PFSK-1 (cell line): ENCODE data around the gene RPRD1B.

Experiments
- FOXP2 ChIP-seq: optimal IDR thresholded peaks from 2 replicates; pipeline ENCODE3; 2011; ENCODE audit warnings: borderline replicate concordance, control low read depth, inconsistent platforms; ENCODE audit not compliant: insufficient read depth; ENCODE audit errors: extremely low read length, extremely low read depth
- POLR2AphosphoS5 ChIP-seq: IDR thresholded peaks from 2 replicates; pipeline ENCODE4 v1.6.1; 2012; ENCODE audit warnings: low read depth, mild to moderate bottlenecking, control low read depth, low read length, moderate library complexity
- SIN3A ChIP-seq: IDR thresholded peaks from 2 replicates; pipeline ENCODE4 v1.6.1; 2012; ENCODE audit warnings: mild to moderate bottlenecking, low read length, moderate library complexity, borderline replicate concordance; ENCODE audit not compliant: insufficient read depth
- TF ChIP-seq, protein P1 (sequence below), 2 experiments: IDR thresholded peaks; 2 replicates each; pipeline versions ENCODE4 v1.6.1 to v1.8.0; 2011 to 2012; ENCODE audit warnings: low read depth in 2 of 2, low read length in 2 of 2, control low read depth in 1 of 2, inconsistent platforms in 1 of 2, mild to moderate bottlenecking in 1 of 2, moderate library complexity in 1 of 2; ENCODE audit not compliant: insufficient read depth in 1 of 2

DNA sequence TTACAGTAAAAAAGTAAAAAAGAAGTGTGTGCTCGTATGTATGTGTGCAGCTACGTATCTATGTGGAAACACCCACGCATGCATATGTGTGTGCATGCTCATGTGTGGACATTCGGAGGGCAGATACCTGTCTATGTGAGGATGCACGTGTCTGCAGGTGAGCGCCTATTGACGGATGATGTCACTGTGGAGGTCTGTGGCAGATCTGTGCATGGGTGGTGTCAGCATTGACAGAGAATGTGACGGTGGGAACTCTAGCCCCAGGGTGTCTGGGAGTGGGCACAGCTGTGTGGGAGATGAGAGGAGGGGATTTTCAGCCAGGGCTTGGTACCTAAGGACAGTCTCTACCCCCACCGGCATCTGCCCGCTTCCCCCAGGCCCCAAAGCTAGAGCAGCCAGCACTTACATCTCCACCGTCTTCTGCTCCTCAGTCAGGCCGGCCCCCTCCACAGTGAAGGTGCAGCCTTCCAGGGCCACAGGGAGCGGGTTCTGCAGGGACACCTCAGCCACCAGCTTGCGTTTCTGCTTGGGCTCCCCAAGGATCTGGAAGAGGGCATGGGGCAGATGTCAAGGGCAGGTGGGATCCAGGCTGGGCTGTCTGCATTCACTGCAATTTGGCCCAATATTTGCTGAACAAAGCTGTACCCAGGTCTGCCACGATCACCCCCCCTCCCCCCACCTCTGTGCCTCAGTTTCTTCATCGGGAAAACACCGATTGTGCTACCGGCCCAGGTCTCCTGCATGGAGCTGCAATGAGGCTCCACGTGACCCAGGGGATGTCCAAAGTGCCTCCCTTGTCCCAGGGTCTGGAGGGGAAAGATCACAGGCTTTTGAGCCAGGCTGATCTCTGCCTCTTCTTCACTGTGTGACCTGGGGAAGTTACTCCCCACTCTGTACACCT lies 97.4 kb downstream of the RPRD1B start:
- TF ChIP-seq, protein P1, sequence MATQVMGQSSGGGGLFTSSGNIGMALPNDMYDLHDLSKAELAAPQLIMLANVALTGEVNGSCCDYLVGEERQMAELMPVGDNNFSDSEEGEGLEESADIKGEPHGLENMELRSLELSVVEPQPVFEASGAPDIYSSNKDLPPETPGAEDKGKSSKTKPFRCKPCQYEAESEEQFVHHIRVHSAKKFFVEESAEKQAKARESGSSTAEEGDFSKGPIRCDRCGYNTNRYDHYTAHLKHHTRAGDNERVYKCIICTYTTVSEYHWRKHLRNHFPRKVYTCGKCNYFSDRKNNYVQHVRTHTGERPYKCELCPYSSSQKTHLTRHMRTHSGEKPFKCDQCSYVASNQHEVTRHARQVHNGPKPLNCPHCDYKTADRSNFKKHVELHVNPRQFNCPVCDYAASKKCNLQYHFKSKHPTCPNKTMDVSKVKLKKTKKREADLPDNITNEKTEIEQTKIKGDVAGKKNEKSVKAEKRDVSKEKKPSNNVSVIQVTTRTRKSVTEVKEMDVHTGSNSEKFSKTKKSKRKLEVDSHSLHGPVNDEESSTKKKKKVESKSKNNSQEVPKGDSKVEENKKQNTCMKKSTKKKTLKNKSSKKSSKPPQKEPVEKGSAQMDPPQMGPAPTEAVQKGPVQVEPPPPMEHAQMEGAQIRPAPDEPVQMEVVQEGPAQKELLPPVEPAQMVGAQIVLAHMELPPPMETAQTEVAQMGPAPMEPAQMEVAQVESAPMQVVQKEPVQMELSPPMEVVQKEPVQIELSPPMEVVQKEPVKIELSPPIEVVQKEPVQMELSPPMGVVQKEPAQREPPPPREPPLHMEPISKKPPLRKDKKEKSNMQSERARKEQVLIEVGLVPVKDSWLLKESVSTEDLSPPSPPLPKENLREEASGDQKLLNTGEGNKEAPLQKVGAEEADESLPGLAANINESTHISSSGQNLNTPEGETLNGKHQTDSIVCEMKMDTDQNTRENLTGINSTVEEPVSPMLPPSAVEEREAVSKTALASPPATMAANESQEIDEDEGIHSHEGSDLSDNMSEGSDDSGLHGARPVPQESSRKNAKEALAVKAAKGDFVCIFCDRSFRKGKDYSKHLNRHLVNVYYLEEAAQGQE (IDR thresholded peaks at IDR 0.05; ENCODE audit: insufficient read depth in 1 of 2, low read depth in 2 of 2, low read length in 2 of 2): no peak
- no peak for TF ChIP-seq POLR2AphosphoS5
- TF ChIP-seq FOXP2: no peak
- no peak for TF ChIP-seq SIN3A
